ENCODE results near the gene GNA15. TPM values are rescaled to one million over a fixed set of nuclear protein-coding genes. Genes with fewer than 3 reads are reported as not detected.

The GNA15 gene
- total RNA-seq, 3 donors from 2014 or later (not counting 1 experiment from before 2014, with no cell fraction given): 3.9 to 10.4 (median 8.4) TPM

- Histone ChIP-seq H3K9me3 (ENCODE audit: control insufficient read depth, insufficient read depth, low read length) (no peaks in the 10 kb centered on the region), H3K27ac (ENCODE audit: low read length) (no peak overlapping the region), H3K27me3 (ENCODE audit: control insufficient read depth, insufficient read depth, low read length) (no peaks in the 10 kb centered on the region), H3K4me3 (ENCODE audit: low read length) (no peak overlapping the region), H3K4me1 (ENCODE audit: control insufficient read depth, insufficient read depth, low read length) (no peaks in the 10 kb centered on the region), H3K36me3 (ENCODE audit: control insufficient read depth, insufficient read depth, low read length) (peaks cover 14% of the 10 kb centered on the region)
- no peak overlapping the region for H3K4me3 Mint-ChIP-seq
- WGBS (ENCODE audit: insufficient coverage): 96% methylated on average over 41 of the region's 43 CpGs
- H3K27me3 Mint-ChIP-seq (ENCODE audit: low read depth in 2 of 2): no peaks in the 10 kb centered on the region
- DNase-seq (no peak), ATAC-seq (no peak)
- H3K9me3 Mint-ChIP-seq: no peaks in the 10 kb centered on the region
- H3K36me3 Mint-ChIP-seq: no peaks in the 10 kb centered on the region
- TF ChIP-seq CTCF (IDR thresholded peaks at IDR 0.05): no peak
- H3K27ac Mint-ChIP-seq: no peak overlapping the region
- no peaks in the 10 kb centered on the region for H3K4me1 Mint-ChIP-seq
- intact Hi-C loops (cut with micrococcal nuclease): no loop called here
Observed at GRCh38 chr19:3198901-3199700, 63.3 kb downstream of the GNA15 start.

- H3K27me3 ChIP-seq (ENCODE audit: control insufficient read depth, insufficient read depth, low read length): no peaks in the 10 kb centered on the region
- H3K27me3 Mint-ChIP-seq (ENCODE audit: low read depth in 2 of 2): no peaks in the 10 kb centered on the region
- no peak for TF ChIP-seq CTCF (IDR thresholded peaks at IDR 0.05)
- peaks cover 17% of the 10 kb centered on the region for H3K36me3 ChIP-seq (ENCODE audit: control insufficient read depth, insufficient read depth, low read length)
- DNase-seq (no peak), ATAC-seq (no peak)
- no peaks in the 10 kb centered on the region for H3K36me3 Mint-ChIP-seq
- WGBS (ENCODE audit: insufficient coverage): 95% methylated on average over 39 of the region's 39 CpGs
- H3K4me3 Mint-ChIP-seq: no peak overlapping the region
- no peak overlapping the region for H3K27ac Mint-ChIP-seq
- H3K27ac ChIP-seq (ENCODE audit: low read length): no peak overlapping the region
- no peaks in the 10 kb centered on the region for H3K4me1 Mint-ChIP-seq
- H3K9me3 ChIP-seq (ENCODE audit: control insufficient read depth, insufficient read depth, low read length): no peaks in the 10 kb centered on the region
- H3K9me3 Mint-ChIP-seq: no peaks in the 10 kb centered on the region
- H3K4me1 ChIP-seq (ENCODE audit: control insufficient read depth, insufficient read depth, low read length): no peaks in the 10 kb centered on the region
- intact Hi-C loops (cut with micrococcal nuclease): no loop called here
- H3K4me3 ChIP-seq (ENCODE audit: low read length): no peak overlapping the region
Observed at GRCh38 chr19:3201072-3201700, 65.4 kb downstream of the GNA15 start.

- Mint-ChIP-seq H3K27ac (no peak overlapping the region), H3K27me3 (ENCODE audit: low read depth in 2 of 2) (no peaks in the 10 kb centered on the region), H3K9me3 (no peaks in the 10 kb centered on the region), H3K36me3 (no peaks in the 10 kb centered on the region), H3K4me3 (no peak overlapping the region), H3K4me1 (no peaks in the 10 kb centered on the region)
- WGBS (ENCODE audit: insufficient coverage): 94% methylated on average over 14 of the region's 14 CpGs
- TF ChIP-seq CTCF (IDR thresholded peaks at IDR 0.05): no peak
- DNase-seq (no peak), ATAC-seq (no peak)
- Histone ChIP-seq H3K27ac (ENCODE audit: low read length) (no peak overlapping the region), H3K9me3 (ENCODE audit: control insufficient read depth, insufficient read depth, low read length) (no peaks in the 10 kb centered on the region), H3K4me3 (ENCODE audit: low read length) (no peak overlapping the region), H3K27me3 (ENCODE audit: control insufficient read depth, insufficient read depth, low read length) (no peaks in the 10 kb centered on the region), H3K36me3 (ENCODE audit: control insufficient read depth, insufficient read depth, low read length) (peaks cover 18% of the 10 kb centered on the region), H3K4me1 (ENCODE audit: control insufficient read depth, insufficient read depth, low read length) (no peaks in the 10 kb centered on the region)
- intact Hi-C loops (cut with micrococcal nuclease): no loop called here
Observed at GRCh38 chr19:3201911-3202310, 66.1 kb downstream of the GNA15 start.

Data from natural killer cell (primary cell).